ENCODE data around the gene ZNF532.
"Not testable (repeated sequence)": the region's sequence is repeated elsewhere in the genome, so short reads cannot be mapped to it uniquely, and the experiment has no call there.

The ZNF532 gene, protein sequence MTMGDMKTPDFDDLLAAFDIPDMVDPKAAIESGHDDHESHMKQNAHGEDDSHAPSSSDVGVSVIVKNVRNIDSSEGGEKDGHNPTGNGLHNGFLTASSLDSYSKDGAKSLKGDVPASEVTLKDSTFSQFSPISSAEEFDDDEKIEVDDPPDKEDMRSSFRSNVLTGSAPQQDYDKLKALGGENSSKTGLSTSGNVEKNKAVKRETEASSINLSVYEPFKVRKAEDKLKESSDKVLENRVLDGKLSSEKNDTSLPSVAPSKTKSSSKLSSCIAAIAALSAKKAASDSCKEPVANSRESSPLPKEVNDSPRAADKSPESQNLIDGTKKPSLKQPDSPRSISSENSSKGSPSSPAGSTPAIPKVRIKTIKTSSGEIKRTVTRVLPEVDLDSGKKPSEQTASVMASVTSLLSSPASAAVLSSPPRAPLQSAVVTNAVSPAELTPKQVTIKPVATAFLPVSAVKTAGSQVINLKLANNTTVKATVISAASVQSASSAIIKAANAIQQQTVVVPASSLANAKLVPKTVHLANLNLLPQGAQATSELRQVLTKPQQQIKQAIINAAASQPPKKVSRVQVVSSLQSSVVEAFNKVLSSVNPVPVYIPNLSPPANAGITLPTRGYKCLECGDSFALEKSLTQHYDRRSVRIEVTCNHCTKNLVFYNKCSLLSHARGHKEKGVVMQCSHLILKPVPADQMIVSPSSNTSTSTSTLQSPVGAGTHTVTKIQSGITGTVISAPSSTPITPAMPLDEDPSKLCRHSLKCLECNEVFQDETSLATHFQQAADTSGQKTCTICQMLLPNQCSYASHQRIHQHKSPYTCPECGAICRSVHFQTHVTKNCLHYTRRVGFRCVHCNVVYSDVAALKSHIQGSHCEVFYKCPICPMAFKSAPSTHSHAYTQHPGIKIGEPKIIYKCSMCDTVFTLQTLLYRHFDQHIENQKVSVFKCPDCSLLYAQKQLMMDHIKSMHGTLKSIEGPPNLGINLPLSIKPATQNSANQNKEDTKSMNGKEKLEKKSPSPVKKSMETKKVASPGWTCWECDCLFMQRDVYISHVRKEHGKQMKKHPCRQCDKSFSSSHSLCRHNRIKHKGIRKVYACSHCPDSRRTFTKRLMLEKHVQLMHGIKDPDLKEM (N-terminal part only)

DNA sequence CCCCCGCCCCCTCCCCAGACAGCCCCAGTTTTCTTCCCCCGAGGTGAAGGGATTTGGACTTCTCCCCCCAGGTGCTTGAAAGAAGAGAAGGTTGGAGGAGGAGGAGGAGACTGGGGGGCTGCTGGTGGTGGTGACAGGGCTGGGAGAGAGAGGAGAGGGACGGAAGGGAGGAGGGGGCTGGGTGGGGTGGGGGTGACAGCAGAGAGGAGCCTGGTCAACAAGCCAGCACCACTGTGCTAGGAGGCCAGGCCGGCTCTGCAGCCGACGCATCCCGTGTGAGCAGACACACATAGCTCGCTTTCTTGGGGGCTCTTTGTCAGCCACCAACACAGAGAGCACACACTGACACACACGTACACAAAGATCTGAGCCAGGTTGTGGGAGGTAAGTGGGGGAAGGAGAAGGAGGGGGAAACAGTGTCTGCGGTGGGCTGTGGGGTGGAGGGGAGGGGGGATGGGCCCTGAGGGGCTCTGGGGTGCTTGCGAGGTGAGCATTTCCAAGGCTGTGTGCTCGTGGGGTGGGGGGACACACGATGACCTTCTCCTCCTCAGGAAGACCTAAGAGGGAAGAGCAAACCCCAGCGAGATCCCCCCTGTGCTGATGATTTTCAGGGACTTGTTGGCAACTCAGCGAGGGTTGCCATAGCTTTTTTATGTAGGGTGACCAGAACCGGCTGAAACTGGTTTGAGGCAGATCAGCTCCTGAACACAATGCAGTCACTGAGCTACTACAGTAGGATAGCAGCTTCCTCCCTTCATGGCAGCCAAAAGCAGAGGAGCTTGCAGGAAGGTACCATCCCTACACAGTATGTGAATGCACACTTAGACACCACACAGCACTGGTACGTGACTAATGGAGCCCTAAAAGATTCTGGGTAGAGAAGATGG lies at the start of gene ZNF532:
TSS of gene ZNF532 (plus strand) at position 732 of the 887 bp plus-strand sequence. CDS start 53,411 bp downstream, outside the sequence.
- no peak for DNase-seq

DNA sequence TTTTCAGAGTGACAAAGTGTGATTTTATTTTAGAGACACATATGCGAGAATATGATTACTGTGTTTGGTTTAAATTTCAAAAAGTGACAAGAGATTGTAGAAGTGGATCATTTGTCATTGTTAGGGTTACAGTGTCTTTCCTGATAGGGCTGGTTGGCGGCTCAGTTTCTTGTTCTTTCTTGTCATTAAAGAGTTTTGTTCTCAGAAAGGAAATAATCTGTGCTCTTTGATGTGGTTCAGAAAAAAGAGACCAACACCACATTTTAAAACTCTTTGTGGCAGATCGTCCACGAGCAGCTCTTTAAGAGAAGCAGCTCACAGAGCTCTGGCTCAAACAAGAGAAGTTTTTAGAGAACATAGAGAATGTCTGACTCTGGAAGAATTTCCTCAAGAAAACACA lies 45.6 kb upstream of the ZNF532 start:
- DNase-seq: no peak

DNA sequence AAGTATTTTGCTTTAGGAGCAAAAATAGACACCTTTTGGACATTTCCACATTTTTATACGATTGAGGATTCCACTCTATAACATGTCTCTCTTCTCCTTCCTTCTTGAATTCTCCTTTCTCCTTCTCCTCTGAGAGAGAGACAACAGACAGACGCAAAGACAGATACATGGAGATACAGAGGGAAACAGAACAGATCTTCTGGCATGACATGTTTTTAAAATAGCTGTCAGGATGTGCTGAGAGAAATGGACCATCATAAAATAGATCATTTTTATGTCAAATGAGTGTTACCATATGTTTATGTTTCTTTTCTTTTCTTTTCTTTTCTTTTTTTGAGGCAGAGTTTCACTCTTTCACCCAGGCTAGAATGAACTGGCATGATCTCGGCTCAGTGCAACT lies 44.4 kb upstream of the ZNF532 start:
- no peak for DNase-seq

DNA sequence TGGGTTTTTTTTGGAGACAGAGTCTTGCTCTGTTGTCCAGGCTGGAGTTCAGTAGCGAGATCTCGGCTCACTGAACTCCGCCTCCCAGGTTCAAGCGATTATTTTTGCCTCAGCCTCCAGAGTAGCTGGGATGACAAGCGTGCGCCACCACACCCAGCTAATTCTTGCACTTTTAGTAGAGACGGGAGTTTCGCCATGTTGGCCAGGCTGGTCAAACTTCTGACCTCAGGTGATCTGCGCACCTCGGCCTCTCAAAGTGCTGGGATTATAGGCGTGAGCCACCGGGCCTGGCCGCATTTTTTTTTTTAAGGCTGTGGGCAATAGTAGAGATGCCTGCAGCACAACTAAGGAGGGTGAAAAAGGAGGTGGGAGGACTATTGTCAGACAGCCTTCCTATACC lies 41.7 kb upstream of the ZNF532 start:
- no peak for DNase-seq

DNA sequence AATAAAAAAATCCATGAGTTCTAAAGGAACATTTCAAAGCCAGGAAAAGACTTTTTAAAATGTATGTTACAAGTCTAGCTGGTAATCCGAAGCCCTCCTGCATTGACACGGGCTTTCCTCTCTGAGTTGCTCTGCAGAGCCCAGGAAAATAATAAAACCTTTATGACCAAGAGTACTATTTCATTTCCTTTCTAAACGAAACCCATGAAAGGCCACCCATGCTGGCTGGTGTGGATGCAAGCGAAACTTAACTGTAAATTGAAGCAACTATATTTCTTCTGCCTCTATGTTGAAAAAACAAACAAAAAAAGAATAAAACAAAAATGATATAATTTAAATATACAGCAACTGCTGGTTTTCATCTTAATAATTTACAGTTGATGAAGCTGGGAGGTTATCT lies 41.3 kb upstream of the ZNF532 start:
- no peak for DNase-seq

DNA sequence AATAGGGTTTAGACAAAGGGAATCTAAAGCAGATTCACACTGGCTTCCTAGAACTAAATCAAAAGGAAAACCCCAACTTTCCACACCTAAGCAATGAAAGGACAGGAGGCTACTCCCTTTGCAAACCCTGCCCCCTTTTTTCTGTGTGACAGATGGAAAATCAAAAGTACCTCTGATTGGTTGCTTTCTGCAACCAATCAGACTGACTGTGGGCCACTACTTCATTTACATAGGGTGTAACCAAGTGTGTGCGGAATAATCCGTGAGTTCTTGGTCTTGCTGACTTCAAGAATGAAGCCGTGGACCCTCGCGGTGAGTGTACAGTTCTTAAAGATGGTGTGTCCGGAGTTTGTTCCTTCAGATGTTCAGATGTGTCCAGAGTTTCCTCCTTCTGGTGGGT lies 37.8 kb upstream of the ZNF532 start:
- DNase-seq: not testable (repeated sequence)

DNA sequence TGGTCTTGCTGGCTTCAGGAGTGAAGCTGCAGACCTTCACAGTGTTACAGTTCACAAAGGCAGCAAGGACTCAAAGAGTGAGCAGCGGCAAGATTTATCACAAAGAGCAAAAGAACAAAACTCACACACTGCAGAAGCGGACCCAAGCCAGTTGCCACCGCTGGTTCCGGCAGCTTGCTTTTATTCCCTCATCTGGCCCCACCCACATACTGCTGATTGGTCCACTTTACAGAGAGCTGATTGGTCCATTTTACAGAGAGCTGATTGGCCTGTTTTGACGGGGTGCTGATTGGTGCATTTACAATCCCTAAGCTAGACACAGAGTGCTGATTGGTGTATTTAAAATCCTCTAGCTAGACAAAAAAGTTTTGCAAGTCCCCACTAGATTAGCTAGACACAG lies 37.2 kb upstream of the ZNF532 start:
- DNase-seq: no peak

DNA sequence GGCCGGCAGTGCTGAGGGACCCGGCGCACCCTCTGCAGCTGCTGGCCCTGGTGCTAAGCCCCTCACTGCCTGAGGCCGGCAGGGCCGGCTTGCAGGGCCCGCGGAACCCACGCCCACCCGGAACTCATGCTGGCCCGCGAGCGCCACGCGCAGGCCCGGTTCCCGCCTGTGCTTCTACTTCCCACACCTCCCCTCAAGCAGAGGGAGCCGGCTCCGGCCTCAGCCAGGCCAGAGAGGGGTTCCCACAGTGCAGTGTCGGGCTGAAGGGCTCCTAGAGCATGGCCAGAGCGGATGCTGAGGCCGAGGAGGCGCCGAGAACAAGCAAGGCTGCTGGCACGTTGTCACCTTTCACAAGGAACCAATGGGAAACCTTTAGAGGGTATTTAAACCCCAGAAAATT lies 36.8 kb upstream of the ZNF532 start:
- no peak for DNase-seq

DNA sequence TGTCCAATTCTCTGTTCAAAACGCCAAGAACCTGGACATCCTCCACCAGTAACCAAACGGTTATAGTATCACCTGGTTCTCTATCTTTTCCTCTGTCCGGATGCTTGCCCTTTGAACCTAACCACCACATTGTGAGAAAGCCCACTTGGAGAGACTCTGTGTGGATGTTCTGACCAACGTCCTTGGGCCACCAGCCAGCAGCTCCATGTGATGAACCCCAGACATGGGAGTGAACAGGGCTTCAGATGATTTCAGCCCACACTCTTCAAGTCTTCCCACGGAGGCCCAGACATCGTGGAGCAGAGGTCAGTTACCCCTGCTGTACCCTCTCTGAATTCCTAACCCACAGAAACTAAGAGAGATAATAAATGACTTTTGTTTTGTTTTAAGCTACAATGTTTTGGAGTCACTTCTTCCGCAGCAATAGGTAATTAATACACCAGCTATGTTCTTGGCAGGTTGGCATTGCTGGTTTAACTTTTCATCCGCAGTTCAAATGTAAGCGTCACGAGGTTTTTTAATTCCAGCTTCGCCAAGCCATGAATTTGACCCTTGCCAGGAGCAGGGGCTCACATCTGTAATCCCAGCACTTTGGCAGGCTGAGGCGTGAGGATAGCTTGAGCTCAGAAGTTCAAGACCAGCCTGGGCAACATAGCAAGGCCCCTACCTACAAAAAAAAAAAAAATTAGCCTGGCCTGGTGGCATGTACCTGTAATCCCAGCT lies 36.1 kb upstream of the ZNF532 start:
- no peak for DNase-seq

- DNase-seq: no peak
These were observed 35.4 kb upstream of the ZNF532 start for GRCh38 chr18:58829263-58829662.

GRCh38 chr18:58829886-58830285 lies 34.8 kb upstream of the ZNF532 start:
- peak; percentile 41 for DNase-seq

GRCh38 chr18:58831606-58832005 lies 33.1 kb upstream of the ZNF532 start:
- DNase-seq: peak; percentile 43

DNA sequence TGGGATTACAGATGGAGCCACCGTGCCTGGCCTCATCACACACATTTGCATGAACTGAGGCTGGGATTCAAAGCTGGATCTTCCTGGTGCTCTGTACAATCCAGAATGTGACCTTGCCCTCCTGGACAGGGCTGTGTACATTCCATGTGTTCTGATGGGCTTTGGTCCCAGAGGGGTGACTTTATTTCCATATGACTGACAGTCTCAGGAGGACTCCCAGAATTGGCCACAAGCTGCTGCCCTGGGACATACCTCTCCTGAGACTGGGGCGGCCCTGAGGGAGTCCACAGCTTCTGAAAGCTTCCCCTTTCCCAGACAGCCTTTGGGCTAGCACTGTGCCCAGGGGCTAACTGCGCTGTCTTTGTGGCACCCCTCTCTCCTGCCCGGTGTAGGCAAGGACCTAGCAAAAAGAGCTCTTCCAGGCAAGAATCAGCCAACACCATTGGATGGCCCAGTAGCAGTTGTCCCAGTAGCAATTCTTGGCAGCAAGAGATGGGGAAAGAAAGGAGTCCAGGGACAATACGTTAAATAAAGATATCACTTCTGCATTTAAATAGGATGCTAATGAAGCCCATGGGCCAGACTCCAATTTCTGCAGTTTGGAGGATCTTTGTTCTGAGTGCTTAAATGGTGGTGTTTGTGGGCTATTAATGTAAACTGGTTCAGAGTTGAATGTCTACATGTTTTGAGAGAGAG lies 26.4 kb upstream of the ZNF532 start:
- no peak for DNase-seq

GRCh38 chr18:58838946-58839345 lies 25.7 kb upstream of the ZNF532 start:
- DNase-seq: no peak

- no peak for DNase-seq
These were observed 21.5 kb upstream of the ZNF532 start for GRCh38 chr18:58842978-58843687.

DNA sequence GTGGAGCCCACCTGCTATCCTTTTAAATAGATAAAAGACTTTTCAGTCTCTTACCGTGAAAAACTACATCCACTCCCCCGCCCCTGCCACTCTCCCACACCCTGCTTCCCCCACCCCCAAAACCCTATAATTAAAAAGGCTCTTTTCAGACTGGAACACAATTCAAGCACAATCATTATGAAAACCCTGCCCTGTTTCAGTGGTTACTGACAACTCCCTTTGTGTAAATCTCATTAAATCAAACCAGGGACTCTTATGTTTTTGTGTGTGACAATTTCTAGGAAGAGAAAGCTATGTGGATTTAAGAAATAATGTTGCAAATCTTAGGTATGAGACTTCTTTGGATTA lies 21.0 kb upstream of the ZNF532 start:
- no peak for DNase-seq

- no peak for DNase-seq
These were observed 19.8 kb upstream of the ZNF532 start for GRCh38 chr18:58844871-58845270.

- no peak for DNase-seq
These were observed 18.6 kb upstream of the ZNF532 start for GRCh38 chr18:58845928-58846724.

DNA sequence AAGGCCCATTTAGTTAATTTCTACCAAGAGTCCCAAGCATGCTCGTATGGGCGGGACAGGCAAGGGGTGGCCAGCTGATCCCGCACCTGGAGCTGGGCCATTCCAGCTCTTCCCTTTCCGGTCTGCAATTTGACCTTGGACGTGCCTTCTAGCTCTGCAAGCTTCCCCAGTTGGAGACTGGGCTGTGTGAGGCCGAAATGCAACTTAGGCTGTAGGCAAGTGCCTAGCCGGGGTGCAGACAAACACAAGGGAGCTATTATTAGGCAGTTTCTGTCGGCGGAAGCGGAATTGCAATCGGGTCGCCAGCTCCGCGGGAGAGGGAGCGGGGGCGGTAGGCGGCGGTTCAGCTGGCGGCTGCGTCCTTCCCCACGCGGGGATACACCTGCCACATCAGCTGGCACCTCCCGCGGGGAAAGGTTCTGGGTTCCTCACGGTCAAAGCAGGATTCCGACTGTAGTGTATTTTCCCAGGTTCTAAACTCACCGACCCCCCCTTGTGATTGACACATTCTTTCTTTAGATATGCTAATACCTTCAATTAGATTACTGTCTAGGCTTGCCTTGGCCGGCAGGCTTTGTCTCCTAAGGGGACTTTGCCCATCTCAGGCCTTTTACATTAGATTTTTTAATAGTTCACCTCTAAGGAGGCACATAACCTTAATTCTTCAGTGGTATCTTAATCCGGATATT lies 17.1 kb upstream of the ZNF532 start:
- DNase-seq: peak; percentile 32
